NCI-H345 (cell line): ENCODE results near the gene ENKD1.
"Not testable (repeated sequence)": the region's sequence is repeated elsewhere in the genome, so short reads cannot be mapped to it uniquely, and the experiment has no call there.

Source experiments
- DNase-seq: peaks from one replicate; lab custom pipeline; 2025; lab: John Stamatoyannopoulos, UW

Gene ENKD1, protein sequence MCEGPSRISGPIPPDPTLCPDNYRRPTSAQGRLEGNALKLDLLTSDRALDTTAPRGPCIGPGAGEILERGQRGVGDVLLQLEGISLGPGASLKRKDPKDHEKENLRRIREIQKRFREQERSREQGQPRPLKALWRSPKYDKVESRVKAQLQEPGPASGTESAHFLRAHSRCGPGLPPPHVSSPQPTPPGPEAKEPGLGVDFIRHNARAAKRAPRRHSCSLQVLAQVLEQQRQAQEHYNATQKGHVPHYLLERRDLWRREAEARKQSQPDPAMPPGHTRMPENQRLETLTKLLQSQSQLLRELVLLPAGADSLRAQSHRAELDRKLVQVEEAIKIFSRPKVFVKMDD

DNA sequence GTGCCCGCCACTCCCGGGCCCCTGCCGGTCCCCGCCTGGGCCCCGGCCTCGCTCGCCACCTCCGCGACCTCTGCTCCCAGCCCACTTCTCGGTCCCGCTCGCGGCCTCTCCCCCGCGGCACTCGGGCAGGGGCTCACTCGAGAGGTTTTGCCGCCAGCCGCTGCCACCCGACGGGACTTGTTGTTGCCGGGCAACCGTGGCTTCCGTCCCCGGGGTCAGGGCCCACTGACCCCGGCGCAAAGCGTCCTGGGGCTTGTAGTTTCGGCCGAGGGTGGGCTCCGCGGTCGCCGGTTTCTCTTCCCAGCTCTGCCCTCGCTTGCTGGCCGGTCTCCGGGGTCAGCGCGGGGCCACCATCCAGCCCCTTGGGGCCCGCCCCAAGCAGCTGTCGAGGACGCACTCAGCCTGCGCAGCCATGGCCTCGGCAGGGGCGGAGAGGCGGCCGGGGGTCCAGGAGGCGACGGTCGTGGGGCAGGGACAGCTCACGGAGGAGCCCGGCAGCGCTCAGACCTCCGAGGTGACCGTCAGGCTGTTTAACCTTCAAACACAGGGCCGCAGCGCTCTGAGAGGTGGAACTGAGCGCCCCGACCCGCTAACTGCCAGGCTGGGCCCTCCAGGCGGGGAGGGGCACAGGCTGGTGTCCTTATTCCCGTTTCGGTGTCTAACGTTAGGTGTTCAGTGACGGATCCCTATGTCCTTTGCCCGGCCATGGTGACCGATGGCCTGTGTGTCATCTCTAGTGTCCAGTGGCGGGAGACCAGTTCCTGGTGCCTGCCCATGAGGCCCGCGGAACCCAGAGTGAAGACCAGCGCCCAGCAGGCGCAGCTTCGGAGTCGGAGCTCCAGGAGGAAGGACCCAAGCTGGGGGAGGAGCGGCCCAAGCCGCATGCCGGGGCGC is at the start of gene ENKD1, which contains the start of gene C16orf86:
ENKD1 (minus strand) TSS at position 192 of the 894 bp plus-strand sequence. CDS start 308 bp downstream, outside the sequence.
C16orf86 (plus strand) TSS at position 256 of the 894 bp plus-strand sequence; CDS start at position 413, 157 bp downstream.
- peak; percentile 73 for DNase-seq

DNA sequence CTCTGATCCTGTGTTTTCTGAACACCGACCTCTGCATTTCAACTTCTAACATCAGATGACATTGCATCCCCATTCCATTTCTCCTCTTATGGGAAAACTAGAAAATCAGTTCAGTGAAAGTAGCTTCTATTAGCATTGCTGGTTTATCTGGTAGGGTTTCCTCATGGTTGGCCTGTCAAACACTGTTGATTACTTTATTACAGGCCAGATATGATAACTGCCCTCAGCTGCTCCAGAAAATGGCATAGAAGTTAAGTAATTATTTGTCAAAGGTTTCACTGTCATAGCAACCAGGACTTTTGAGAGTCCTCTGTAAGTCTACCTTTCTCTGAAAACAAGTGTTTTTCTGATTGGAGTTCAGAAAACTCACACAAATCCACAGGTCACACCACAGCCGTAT is 49.5 kb upstream of the ENKD1 start:
- no peak for DNase-seq

DNA sequence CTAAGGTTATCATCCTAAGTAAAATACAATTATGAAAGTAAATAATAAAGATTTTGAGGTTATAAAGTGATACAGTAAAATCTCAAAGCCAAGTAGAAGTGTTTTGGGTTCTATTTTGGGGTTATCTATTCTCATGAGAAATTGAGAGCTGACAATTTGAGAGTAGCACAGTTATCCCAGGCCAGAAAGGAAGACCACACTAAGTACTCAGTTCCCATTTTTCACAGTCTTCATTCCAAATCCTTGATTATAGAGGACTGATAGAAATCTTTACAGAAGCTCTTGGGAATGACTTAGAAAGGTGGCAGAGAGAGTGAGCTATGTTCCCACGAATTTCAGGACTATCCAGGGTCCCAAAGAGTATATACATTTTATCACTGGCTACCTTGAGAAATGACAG is 48.0 kb upstream of the ENKD1 start:
- DNase-seq, result no peak

DNA sequence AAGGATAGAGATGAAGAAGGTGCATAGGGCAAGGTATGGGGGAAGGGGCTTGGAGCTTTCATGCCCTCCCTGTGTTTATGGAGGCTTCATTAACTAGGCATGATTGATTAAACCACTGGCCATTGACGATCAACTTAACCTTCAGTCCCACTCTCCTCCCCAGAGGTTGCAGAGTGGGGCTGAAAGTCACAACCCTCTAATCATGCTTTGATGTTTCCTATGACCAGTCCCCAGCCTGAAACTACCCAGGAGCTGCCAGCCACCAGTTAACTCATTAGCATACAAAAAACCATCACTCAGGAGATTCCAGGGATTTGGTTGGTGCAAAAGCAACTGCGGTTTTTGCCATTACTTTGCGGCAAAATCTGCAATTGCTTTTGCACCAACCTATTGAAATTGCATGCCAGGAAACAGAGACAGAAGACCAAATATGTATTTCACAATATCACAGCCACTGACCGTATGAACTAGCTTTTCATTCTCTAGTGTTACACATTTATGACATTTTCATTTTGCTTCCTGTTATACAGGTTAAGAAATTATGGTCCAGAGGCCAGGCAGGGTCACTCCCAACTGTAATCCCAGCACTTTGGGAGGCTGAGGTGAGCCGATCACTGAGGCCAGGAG is 47.2 kb upstream of the ENKD1 start:
- no peak for DNase-seq

DNA sequence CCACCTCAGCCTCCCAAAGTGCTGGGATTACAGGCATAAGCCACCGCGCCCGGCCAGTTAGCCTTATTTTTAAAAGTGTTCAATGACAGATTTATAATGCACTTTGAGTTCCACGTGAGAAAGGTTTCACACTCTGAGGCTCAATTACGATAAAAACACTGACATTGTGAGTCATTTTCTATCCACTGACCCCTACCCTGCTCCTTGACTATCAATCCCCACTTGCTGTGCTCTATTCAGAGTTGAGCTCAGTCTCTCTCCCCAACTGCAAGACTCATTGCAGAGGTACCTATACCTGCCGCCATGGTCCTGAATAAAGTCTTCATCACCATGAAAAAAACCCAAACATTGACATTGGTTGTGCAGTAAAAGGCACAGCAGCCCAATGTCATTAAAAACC is 44.1 kb upstream of the ENKD1 start:
- no peak for DNase-seq

DNA sequence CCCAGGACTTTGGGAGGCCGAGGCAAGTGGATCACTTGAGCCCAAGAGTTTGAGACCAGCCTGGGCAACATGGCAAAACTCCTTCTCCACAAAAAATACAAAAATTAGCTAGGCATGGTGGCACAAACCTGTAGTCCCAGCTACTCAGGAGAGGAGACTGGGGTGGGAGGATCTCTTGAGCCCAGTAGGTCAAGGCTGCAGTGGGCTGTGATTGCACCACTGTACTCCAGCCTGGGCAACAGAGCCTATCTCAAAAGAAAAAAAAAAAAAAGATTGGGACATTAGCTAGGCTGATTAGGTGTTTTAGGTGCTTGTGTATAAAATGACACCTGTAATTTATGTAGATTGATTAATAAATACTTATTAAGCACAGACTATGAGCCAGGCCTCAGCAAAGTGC is 42.5 kb upstream of the ENKD1 start:
- no peak for DNase-seq

DNA sequence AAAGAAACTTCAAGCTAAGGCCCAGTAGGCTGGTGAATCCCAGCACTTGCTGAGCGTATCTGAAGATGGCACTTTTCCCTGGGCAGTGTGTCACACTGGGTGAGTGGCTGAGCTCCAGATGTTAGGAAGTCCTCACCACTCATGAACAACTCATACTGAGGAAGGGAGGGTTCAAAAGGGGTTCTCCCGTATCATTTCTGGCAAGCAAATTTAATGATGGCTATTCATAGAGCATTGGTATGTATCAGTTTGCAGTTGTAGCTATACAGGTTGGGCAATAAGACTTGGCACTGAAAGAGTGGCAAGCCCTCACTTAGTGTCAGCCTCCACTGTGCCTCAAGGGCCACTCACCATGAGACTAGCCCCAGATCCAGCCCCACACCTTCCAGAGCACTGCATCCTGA is 41.8 kb upstream of the ENKD1 start:
- no peak for DNase-seq

DNA sequence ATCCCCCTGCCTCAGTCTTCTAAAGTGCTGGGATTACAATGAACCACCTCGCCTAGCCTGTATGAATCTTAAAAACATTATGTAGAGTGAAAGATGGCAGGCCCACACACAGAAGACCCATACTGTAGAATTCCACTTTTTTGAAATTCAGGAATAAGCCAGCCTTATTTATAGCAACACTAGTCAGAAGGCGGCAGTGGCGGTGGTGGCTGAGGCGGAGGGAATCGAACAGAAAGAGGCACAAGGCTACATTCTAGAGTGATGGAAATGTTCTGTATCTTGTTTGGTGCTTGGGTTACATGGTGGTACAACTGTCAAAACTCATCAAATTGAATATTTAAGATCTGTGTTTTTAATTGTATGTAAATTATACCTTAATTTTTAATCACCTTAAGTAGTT is 41.2 kb upstream of the ENKD1 start:
- no peak for DNase-seq

DNA sequence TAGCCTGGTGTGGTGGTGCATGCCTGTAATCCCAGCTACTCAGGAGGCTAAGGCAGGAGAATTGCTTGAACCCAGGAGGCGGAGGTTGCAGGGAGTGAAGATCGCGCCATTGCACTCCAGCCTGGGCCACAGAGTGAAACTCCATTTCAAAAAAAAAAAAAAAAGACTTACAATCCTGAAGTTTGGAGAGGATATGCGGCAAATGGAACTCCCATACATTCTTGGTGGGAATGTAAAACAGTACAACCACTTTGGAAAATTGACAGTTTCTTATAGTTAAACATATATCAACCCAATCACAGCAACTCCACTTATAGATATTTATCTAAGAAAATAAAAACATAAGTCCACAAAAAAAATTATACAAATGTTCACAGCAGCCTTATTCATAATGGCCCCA is 40.7 kb upstream of the ENKD1 start:
- no peak for DNase-seq

DNA sequence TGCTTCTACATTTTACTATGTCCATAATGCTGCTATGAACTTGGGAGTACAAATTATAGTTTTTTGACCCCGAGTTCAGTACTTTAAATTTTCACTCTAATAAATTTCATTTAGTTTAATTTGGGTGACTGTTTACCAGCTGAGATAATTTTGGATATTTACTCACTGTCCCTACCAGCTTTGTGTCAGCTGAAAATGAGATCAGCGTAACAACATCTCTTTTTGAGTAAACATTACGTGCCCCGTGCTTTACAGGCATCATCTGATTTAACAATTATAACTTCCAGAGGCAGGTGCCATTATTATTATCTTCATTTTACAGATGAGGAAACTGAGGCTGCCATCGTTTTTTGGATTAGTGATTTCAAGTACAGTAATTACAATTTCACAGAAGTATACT is 37.6 kb upstream of the ENKD1 start:
- no peak for DNase-seq

DNA sequence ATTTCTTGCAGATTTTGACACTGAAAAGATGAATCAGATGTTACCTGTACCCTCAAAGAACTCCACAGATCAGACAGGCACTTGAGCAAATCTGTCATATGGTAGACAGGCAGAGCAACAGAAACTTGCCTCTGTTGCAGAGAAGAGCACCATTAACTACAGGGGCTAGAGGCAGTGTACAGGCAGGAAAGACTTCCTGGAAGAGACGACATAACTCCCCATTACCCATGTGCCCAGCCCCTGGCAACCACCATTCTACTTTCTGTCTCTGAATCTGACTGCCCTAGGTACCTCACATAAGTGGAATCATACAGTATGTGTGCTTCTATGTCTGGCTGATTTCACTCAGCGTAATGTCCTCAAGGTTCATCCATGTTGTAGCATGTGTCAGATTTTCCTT is 37.1 kb upstream of the ENKD1 start:
- no peak for DNase-seq

DNA sequence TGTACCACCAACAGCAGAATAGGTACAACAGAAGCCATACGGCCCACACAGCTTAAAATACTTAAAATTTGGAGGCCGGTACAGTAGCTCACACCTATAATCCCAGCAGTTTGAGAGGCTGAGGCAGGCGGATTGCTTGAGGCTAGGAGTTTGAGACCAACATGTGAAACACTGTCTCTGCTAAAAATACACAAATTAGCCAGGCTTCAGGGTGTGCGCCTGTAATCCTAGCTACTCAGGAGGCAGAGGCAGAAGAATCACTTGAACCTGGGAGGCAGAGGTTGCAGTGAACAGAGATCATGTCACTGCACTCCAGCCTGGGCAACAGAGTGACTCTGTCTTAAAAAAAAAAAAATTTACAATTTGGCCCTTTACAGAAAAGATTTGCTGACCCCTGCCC is 35.6 kb upstream of the ENKD1 start:
- no peak for DNase-seq

DNA sequence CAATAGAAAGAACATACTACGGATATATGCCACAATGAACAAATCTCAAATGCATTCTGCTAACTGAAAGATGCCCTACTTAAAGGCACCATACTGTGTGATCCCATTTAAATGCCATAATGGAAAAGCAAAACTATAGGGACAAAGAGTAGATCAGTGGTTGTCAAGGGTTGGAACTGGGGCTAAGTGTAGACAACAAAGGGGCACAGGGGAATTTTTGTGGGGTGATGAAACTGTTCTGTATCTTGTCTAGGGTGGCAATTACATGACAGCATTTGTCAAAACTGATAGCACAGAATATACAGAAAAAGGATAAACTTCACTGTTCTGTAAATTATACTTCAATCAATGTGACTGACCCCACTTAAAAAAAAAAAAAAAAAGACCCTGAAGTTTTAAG is 34.9 kb upstream of the ENKD1 start:
- DNase-seq, result peak; percentile 35

DNA sequence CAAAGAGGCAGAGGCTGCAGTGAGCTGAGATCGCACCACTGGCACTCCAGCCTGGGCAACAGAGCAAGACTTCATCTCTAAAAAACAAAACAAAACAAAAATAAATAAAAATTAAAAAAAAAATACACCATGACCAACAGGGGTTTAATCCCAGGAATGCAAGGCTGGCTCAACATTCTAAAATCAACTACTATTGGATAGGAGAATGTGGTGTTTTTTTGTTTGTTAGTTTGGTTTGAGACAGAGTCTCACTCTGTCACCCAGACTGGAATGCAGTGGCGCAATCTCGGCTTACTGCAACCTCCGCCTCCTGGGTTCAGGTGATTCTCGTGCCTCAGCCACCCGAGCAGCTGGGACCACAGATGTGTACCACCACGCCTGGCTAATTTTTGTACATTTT is 32.7 kb upstream of the ENKD1 start:
- DNase-seq, result no peak

DNA sequence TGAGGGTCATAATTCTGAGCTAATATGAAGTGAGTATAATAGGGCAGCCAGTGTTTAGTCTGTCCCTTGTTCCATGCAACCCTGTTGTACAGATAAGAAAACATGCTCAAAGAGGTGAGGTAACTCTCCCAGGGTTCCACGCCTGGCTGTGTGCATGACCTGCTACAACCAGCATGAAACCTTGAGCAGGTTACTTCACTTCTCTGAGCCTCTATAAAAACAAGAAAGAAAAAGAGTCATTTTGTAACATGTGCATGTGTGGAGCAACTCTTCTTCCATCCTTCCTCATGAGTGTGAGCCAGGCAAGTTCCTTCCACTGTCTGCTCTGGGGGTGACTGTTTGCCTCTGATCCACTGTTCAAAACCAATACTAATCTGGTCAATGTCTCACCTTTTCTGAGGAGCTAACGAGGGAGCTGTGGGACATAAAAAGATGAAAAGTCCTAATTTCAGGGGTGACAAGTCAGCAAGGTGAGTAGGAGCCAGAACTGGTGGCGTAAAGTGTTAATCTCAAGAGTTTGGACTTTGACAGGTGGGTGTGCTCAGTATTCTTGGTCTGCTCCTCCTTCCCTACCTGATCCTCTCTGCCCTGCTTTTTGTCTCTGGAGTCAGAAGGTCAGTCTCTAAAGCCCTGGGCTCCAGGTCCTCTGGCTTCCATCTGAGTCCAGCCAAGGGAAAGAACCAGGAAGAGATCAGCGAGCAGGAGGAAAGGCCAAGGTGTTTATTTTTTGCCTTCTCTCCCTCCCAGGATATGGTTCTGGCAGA is 31.1 kb upstream of the ENKD1 start:
- no peak for DNase-seq

DNA sequence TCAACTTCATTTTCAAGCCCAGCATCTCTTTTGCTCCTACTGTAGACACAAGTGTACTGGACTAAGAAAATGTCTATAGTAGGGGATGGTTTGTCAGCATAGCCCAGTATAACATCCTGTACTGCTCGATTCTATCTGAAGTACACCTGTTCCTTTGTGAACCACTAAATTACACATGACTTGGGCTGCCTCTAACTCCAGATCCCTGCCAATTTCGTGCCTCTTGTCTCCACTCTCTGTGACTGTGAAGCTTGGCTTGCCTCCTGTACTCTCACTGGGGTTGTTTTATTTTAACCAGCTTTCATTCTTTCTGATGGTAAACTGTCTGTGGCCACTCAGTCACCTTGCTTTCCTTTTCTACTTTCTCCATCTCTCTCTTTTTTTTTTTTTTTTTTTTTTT is 28.1 kb upstream of the ENKD1 start:
- no peak for DNase-seq

DNA sequence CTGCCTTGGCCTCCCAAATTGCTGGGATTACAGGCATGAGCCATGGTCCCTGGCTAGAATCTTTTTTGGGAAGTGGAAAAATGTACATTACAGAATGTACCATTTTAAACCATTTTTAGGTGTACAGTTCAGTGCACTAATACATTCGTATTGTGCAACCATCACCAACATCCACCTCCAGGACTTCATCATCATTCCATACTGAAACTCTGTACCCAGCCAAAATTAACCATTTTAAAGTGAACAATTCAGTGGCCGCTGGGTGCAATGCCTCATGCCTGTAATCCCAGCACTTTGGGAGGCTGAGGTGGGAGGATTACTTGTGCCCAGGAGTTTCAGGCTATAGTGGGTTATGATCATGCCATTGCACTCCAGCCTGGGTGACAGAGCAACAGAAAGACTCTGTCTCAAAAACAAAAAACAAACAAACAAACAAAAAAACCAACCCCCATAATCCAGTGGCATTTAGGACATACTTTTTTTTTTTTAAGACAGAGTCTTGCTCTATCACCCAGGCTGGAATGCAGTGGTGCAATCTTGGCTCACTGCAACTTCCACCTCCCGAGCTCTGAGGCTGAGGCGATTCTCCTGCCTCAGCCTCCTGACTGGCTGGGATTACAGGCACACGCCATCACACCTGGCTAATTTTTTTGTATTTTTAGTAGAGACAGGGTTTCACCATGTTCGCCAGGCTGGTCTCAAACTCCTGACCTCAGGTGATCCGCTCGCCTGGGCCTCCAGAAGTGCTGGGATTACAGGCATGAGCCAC is 27.2 kb upstream of the ENKD1 start:
- not testable (repeated sequence) for DNase-seq

DNA sequence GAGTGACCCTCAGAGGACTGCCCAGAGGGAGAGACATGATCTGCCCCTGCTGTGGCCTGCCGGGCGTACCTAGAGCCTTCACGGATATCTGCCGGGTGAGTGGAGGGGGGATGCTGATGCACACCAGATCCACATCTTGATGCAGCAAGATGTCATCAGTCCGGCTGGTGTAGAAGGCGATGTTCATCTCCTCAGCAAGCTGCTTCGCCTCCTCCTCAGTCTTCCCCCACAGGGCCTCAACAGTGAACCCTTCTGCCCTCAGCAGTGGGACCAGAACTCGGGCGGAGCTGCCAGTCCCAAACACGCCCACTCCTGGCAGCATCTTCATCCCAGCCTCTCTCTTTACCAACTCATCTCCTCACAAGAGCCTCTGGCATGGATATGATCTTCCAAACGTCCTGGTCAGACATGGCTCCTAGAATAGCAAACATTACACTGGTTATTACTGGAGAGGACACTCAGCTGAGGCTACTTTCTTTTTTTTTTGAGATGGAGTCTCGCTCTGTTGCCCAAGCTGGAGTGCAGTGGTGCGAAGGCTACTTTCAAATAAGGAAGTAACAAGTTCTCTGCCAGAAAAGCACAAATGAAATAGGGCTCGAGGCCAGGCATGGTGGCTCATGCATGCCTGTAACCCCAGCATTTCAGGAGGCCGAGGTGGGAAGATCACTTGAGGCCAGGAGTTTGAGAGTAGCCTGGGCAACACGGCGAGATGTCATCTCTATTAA is 19.0 kb upstream of the ENKD1 start:
- no peak for DNase-seq

DNA sequence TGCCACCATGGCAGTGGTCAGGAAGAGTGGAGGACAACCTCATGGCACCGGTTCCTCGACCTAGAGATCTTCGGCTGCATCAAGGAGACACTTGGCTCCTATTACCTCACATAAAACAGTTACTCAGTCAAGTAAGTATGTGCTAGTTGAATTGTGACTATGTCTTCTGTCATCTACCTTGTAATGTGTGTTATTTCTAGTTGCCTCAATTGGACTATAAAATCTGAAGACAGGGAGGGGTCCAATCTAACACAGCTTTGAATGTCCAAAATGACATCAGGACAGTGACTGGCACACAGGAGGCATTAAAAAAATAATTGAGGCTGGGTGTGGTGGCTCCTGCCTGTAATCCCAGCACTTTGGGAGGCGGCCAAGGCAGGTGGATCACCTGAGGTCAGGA is 17.2 kb upstream of the ENKD1 start:
- no peak for DNase-seq
